ENCODE measurements around the gene MBD3L2. TPM values are rescaled to one million over a fixed set of nuclear protein-coding genes. Genes with fewer than 3 reads are reported as not detected.
"Not testable (repeated sequence)": the region's sequence is repeated elsewhere in the genome, so short reads cannot be mapped to it uniquely, and the experiment has no call there.

MBD3L2 gene
- total RNA-seq, 1 donor from 2014 or later, result not detected

DNA sequence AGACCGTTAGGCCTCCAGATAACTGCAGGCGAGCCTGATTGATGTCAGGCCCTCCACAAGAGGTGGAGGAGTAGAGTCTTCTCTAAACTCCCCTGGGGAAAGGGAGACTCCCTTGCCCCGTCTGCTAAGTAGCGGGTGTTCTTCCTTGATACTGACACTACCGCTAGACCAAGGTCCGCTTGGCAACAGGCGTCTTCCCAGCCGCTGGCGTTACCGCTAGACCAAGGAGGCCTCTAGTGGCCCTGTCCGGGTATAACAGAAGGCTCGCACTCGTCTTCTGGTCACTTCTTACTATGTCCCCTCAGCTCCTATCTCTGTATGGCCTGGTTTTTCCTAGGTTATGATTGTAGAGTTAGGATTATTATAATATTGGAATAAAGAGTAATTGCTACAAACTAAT is 18.0 kb downstream of the MBD3L2 start:
- Histone ChIP-seq H3K4me1 (peaks cover 16% of the 10 kb centered on the region), H3K36me3 (peaks cover 16% of the 10 kb centered on the region)
- H3K27me3 ChIP-seq (ENCODE audit: low read depth); DNase-seq; H3K9me3 ChIP-seq (replicated peaks); intact Hi-C loops (cut with micrococcal nuclease); H3K4me3 ChIP-seq; H3K27ac ChIP-seq (replicated peaks): not testable (repeated sequence)
- TF ChIP-seq CTCF (IDR thresholded peaks at IDR 0.05; ENCODE audit: borderline replicate concordance), result peak; percentile 40

DNA sequence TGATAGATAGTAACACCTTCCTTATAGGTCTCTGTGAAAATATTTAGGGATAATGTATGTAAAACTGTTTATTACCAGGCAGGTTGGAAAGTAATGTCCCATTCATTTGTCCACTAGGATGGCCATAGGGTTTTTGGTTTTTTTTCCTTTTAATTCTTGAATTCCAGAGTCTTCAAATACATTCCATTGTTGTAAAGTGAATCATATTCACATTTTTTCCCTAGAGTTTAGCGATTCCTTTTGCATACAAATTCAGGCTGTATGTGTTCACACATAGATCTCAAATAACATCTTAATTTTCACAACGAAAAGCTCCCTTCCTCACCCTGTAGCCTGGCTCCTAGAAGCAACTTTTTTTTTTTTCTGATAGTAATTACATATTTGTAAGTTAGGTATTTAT is 18.6 kb downstream of the MBD3L2 start:
- Histone ChIP-seq H3K9me3 (replicated peaks) (peaks cover 7% of the 10 kb centered on the region), H3K36me3 (peaks cover 22% of the 10 kb centered on the region), H3K27ac (replicated peaks) (no peak overlapping the region), H3K27me3 (ENCODE audit: low read depth) (no peaks in the 10 kb centered on the region), H3K4me3 (no peak overlapping the region), H3K4me1 (peaks cover 16% of the 10 kb centered on the region)
- no peak for DNase-seq
- intact Hi-C loops (cut with micrococcal nuclease), result no loop called here
- TF ChIP-seq CTCF (IDR thresholded peaks at IDR 0.05; ENCODE audit: borderline replicate concordance), result no peak

- Histone ChIP-seq H3K4me3 (peak overlapping the region; percentile 96), H3K27me3 (ENCODE audit: low read depth) (no peaks in the 10 kb centered on the region), H3K27ac (replicated peaks) (peak overlapping the region; percentile 92), H3K9me3 (replicated peaks) (peaks cover 7% of the 10 kb centered on the region), H3K4me1 (peaks cover 16% of the 10 kb centered on the region), H3K36me3 (peaks cover 31% of the 10 kb centered on the region)
- DNase-seq, result no peak
- intact Hi-C loops (cut with micrococcal nuclease), result no loop called here
- no peak for TF ChIP-seq CTCF (IDR thresholded peaks at IDR 0.05; ENCODE audit: borderline replicate concordance)
Measured at GRCh38 chr19:7068599-7068998, 19.5 kb downstream of the MBD3L2 start.

DNA sequence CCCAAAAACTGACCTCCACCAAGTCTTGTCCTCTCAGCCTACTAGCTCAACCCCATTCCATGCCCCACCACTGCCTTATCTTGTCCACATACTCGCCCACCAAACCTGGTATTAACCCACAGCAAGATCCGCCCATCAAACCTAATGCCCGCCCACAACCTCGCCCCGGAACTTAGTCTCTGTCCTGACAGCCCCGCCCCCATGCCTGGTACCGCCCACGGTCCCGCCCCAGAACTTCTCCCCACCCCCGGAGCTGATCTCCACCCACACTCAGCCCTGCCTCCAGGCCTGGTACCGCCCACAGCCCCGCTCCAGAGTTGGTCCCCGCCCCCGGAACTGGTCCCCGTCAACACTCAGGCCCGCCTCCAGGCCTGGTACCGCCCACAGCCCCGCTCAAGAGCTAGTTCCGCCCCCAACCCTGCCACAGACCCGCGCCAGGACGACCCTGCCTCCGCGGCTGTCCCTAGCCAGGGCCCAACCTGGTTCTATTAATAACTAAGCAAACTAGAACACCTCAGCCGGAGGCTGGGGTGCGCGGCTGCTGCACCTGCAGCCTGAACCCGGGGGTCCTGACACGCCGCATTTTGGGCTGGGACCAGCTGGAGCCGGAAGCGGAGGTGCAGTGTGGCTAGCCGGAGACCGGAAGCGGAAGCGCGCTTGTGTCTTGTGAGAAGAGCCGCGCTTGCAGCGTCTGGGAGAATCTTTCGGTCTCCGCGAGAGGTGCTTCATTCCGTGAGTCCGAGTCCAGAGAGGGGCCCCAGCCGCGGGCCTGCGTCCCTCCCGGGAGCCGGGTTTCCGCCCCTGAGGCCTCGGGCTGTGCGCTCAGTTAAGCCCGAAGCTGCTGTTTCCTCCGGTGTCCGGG is 20.2 kb downstream of the MBD3L2 start, which contains the start of gene ZNF557:
Gene ZNF557, plus strand, starts transcription at position 662 of the 862 bp plus-strand sequence. CDS start 5,372 bp downstream, outside the sequence.
- no peak for TF ChIP-seq CTCF (IDR thresholded peaks at IDR 0.05; ENCODE audit: borderline replicate concordance)
- peaks cover 7% of the 10 kb centered on the region for H3K9me3 ChIP-seq (replicated peaks)
- peaks cover 38% of the 10 kb centered on the region for H3K36me3 ChIP-seq
- peaks cover 16% of the 10 kb centered on the region for H3K4me1 ChIP-seq
- DNase-seq, result peak; percentile 99
- no peaks in the 10 kb centered on the region for H3K27me3 ChIP-seq (ENCODE audit: low read depth)
- H3K4me3 ChIP-seq, result peak within 1 kb of the TSS; percentile 96
- H3K27ac ChIP-seq (replicated peaks), result peak within 1 kb of the TSS; percentile 92
- intact Hi-C loops (cut with micrococcal nuclease), result no loop called here

- H3K9me3 ChIP-seq (replicated peaks), result peaks cover 7% of the 10 kb centered on the region
- H3K27ac ChIP-seq (replicated peaks), result peak overlapping the region; percentile 92
- intact Hi-C loops (cut with micrococcal nuclease), result no loop called here
- peaks cover 43% of the 10 kb centered on the region for H3K36me3 ChIP-seq
- TF ChIP-seq CTCF (IDR thresholded peaks at IDR 0.05; ENCODE audit: borderline replicate concordance), result no peak
- DNase-seq, result no peak
- no peaks in the 10 kb centered on the region for H3K27me3 ChIP-seq (ENCODE audit: low read depth)
- H3K4me3 ChIP-seq, result peak overlapping the region; percentile 96
- H3K4me1 ChIP-seq, result peaks cover 16% of the 10 kb centered on the region
Measured at GRCh38 chr19:7069904-7070226, 20.7 kb downstream of the MBD3L2 start.

All from left ventricle myocardium inferior (tissue), 1 donor.